Measurements from ENCODE around the gene VEGFD.
"Not testable (repeated sequence)": the region's sequence is repeated elsewhere in the genome, so short reads cannot be mapped to it uniquely, and the experiment has no call there.

Gene VEGFD

GRCh38 chrX:15305899-15306298 is 78.3 kb downstream of the VEGFD start:
- H3K4me3 ChIP-seq (ENCODE audit: low read depth, low read length); H3K36me3 ChIP-seq (ENCODE audit: control insufficient read depth in 2 of 2, insufficient read depth in 1 of 2, low read length in 2 of 2); H3K27ac ChIP-seq (ENCODE audit: extremely low read depth, low read depth, low read length); POLR2A ChIA-PET; H3K9me3 ChIP-seq (ENCODE audit: control insufficient read depth, insufficient read depth, low read depth, low read length); H3K4me1 ChIP-seq (ENCODE audit: control insufficient read depth, insufficient read depth, low read length): not testable (repeated sequence)
- CTCF ChIA-PET = interaction anchor here (0.6 to 0.9 kb wide), 3 partner anchors 10 to 38 kb away, joined by 3 to 4 read pairs (median 3); partner anchors contain the start of gene ASB11
- 0 out of 2 replicates have a peak, but pooled peaks have one; percentile 28 for TF ChIP-seq YY2 (tag by site-specific recombination; IDR thresholded peaks at IDR 0.05)
- TF ChIP-seq ZNF518A (tag by site-specific recombination; conservative IDR thresholded peaks at IDR 0.05; ENCODE audit: low read depth) = peak; percentile 40; the same call in 1 of the 2 replicates
- TF ChIP-seq ATF2 (tag by site-specific recombination; IDR thresholded peaks at IDR 0.05; ENCODE audit: low read depth) = peak; percentile 65; the same call in 1 of the 2 replicates
- TF ChIP-seq ZBTB17 (tag by site-specific recombination; IDR thresholded peaks at IDR 0.05) = peak; percentile 72
- 0 out of 2 replicates have a peak, but pooled peaks have one; percentile 19 for TF ChIP-seq ZNF324 (tag by site-specific recombination; IDR thresholded peaks at IDR 0.05)

- POLR2A ChIA-PET = no interaction called here
Observed at GRCh38 chrX:15301924-15302323, 82.3 kb downstream of the VEGFD start.

More at GRCh38 chrX:15301924-15302323, 82.3 kb downstream of the VEGFD start:
- Histone ChIP-seq H3K9me3 (ENCODE audit: control insufficient read depth, insufficient read depth, low read depth, low read length) (no peaks in the 10 kb centered on the region), H3K4me1 (ENCODE audit: control insufficient read depth, insufficient read depth, low read length) (no peaks in the 10 kb centered on the region), H3K36me3 (ENCODE audit: control insufficient read depth in 2 of 2, insufficient read depth in 1 of 2, low read length in 2 of 2) (no peaks in the 10 kb centered on the region), H3K4me3 (ENCODE audit: low read depth, low read length) (no peak overlapping the region), H3K27ac (ENCODE audit: extremely low read depth, low read depth, low read length) (no peak overlapping the region)
- CTCF ChIA-PET = interaction anchor here (1.1 to 2.2 kb wide), 3 partner anchors 165 to 263 kb away, joined by 3 to 9 read pairs (median 7); no protein-coding TSS in a partner anchor
- TF ChIP-seq ZNF48 (tag by site-specific recombination; IDR thresholded peaks at IDR 0.05) = no peak
- TF ChIP-seq ZNF658 (tag by site-specific recombination; IDR thresholded peaks at IDR 0.05) = no peak
- TF ChIP-seq ZNF26 (tag by site-specific recombination; IDR thresholded peaks at IDR 0.05) = no peak
- no peak for TF ChIP-seq ZNF10 (tag by site-specific recombination; IDR thresholded peaks at IDR 0.05)
- no peak for TF ChIP-seq ZNF768 (tag by site-specific recombination; IDR thresholded peaks at IDR 0.05)
- TF ChIP-seq ZNF157 (tag by site-specific recombination; IDR thresholded peaks at IDR 0.05) = no peak
- TF ChIP-seq KLF8 (tag by site-specific recombination; IDR thresholded peaks at IDR 0.05) = no peak
- no peak for TF ChIP-seq ZNF776 (tag by site-specific recombination; IDR thresholded peaks at IDR 0.05; ENCODE audit: borderline replicate concordance)
- no peak for TF ChIP-seq ZBTB11 (tag by site-specific recombination; conservative IDR thresholded peaks at IDR 0.05; ENCODE audit: low read depth)
- TF ChIP-seq ZNF394 (tag by site-specific recombination; IDR thresholded peaks at IDR 0.05; ENCODE audit: borderline replicate concordance) = no peak

All from HEK293 (cell line).